ENCODE measurements around the gene MBD1. TPM values are rescaled to one million over a fixed set of nuclear protein-coding genes. Genes with fewer than 3 reads are reported as not detected.

MBD1 gene
- total RNA-seq, 1 experiment from 2014 or later, result 48.2 TPM

Other genes starting within 250 kb of the MBD1 start
- not detected in 2 replicates for gene MYO5B, start 86.4 kb downstream of the MBD1 start, total RNA-seq (2014; rRNA removed; shearing (Covaris generic))
- gene CFAP53, start 15.0 kb downstream of the MBD1 start, total RNA-seq (2014; rRNA removed; shearing (Covaris generic)), result not detected in 2 replicates
- gene CXXC1, start 6.2 kb upstream of the MBD1 start, total RNA-seq (2014; rRNA removed; shearing (Covaris generic)), result 74.3 and 88.3 TPM in 2 replicates
- 16.7 and 32.6 TPM in 2 replicates for gene SKA1, start 93.5 kb upstream of the MBD1 start, total RNA-seq (2014; rRNA removed; shearing (Covaris generic))